MCF 10A (cell line): ENCODE measurements around the gene LYSMD4. TPM values are rescaled to one million over a fixed set of nuclear protein-coding genes. Genes with fewer than 3 reads are reported as not detected.
"Not testable (repeated sequence)": the region's sequence is repeated elsewhere in the genome, so short reads cannot be mapped to it uniquely, and the experiment has no call there.

Source experiments
- BruUV-seq: library from RNA; stranded (reverse); fragments of 400-500 nt; replicated peaks from 2 replicates; lab custom pipeline; 2021; lab: Mats Ljungman, UMichigan
- CTCF ChIA-PET: fragments of 300-600 bp; sonication (Branson Sonifier 250); formaldehyde crosslinking; extraction: SDS; loops from one replicate; lab custom pipeline; 2021; ENCODE audit warnings: antibody characterized with exemption, inconsistent platforms; lab: Yijun Ruan, JAX
- POLR2A ChIA-PET: fragments of 300-600, 350-650 bp; sonication (Branson Sonifier 250); formaldehyde crosslinking; extraction: SDS; loops from one replicate; lab custom pipeline; 2020; ENCODE audit warnings: antibody characterized with exemption, inconsistent platforms; lab: Yijun Ruan, JAX
- DNase-seq: peaks from one replicate; pipeline ENCODE4 v3.0.0-alpha.2; 2018; ENCODE audit not compliant: unreplicated experiment
- H3K27ac Mint-ChIP-seq: one replicate; pipeline ENCODE4 v1.8.0; 2022; ENCODE audit warnings: mild to moderate bottlenecking, low read depth, mixed read lengths; ENCODE audit not compliant: unreplicated experiment
- H3K27me3 Mint-ChIP-seq: one replicate; pipeline ENCODE4 v1.8.0; 2022; ENCODE audit warnings: mixed read lengths; ENCODE audit not compliant: insufficient read depth, unreplicated experiment
- H3K36me3 Mint-ChIP-seq: one replicate; pipeline ENCODE4 v1.8.0; 2022; ENCODE audit warnings: mild to moderate bottlenecking, moderate library complexity, mixed read lengths; ENCODE audit not compliant: insufficient read depth, unreplicated experiment
- H3K4me1 Mint-ChIP-seq: one replicate; pipeline ENCODE4 v1.8.0; 2022; ENCODE audit warnings: mixed read lengths; ENCODE audit not compliant: insufficient read depth, unreplicated experiment
- H3K4me3 Mint-ChIP-seq: one replicate; pipeline ENCODE4 v1.8.0; 2022; ENCODE audit warnings: mild to moderate bottlenecking, moderate library complexity, mixed read lengths; ENCODE audit not compliant: unreplicated experiment
- H3K9me3 Mint-ChIP-seq: one replicate; pipeline ENCODE4 v1.8.0; 2022; ENCODE audit warnings: mixed read lengths; ENCODE audit not compliant: unreplicated experiment
- intact Hi-C: fragments of 100-400 bp; cut with micrococcal nuclease; formaldehyde crosslinking; loops from 2 replicates; pipeline ENCODE4 v1.14.1; 2022
- total RNA-seq: library from RNA; stranded (reverse); gene quantifications from 2 replicates; pipeline ENCODE4 v1.2.3, GENCODE V29; 2022
- TF ChIP-seq, protein P1 (sequence below): fragments of 200-600 bp; IDR thresholded peaks from one replicate; pipeline ENCODE4 v1.8.0; 2022; ENCODE audit warnings: antibody characterized with exemption, mild to moderate bottlenecking; ENCODE audit not compliant: unreplicated experiment

The LYSMD4 gene
- total RNA-seq, 1 experiment from 2014 or later = 9.0 TPM

GRCh38 chr15:99752556-99752955, 19.3 kb upstream of the LYSMD4 start:
- no peaks in the 10 kb centered on the region for H3K27me3 Mint-ChIP-seq
- H3K9me3 Mint-ChIP-seq = no peaks in the 10 kb centered on the region
- ChIA-PET CTCF (interaction anchor here (0.6 kb wide), 1 partner anchor 185 kb away, joined by 3 read pairs; no protein-coding TSS in a partner anchor), POLR2A (interaction anchor here (1.8 kb wide), 1 partner anchor 503 kb away, joined by 5 read pairs; the partner anchor contains the start of gene TTC23)
- TF ChIP-seq, protein P1, sequence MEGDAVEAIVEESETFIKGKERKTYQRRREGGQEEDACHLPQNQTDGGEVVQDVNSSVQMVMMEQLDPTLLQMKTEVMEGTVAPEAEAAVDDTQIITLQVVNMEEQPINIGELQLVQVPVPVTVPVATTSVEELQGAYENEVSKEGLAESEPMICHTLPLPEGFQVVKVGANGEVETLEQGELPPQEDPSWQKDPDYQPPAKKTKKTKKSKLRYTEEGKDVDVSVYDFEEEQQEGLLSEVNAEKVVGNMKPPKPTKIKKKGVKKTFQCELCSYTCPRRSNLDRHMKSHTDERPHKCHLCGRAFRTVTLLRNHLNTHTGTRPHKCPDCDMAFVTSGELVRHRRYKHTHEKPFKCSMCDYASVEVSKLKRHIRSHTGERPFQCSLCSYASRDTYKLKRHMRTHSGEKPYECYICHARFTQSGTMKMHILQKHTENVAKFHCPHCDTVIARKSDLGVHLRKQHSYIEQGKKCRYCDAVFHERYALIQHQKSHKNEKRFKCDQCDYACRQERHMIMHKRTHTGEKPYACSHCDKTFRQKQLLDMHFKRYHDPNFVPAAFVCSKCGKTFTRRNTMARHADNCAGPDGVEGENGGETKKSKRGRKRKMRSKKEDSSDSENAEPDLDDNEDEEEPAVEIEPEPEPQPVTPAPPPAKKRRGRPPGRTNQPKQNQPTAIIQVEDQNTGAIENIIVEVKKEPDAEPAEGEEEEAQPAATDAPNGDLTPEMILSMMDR = no peak
- peaks cover 6% of the 10 kb centered on the region for H3K36me3 Mint-ChIP-seq
- DNase-seq = no peak
- no TSS peak for BruUV-seq
- H3K4me3 Mint-ChIP-seq = no peak overlapping the region
- intact Hi-C loops = no loop called here
- no peak overlapping the region for H3K27ac Mint-ChIP-seq
- H3K4me1 Mint-ChIP-seq = peaks cover 5% of the 10 kb centered on the region

GRCh38 chr15:99750326-99750725, 17.1 kb upstream of the LYSMD4 start:
- H3K27me3 Mint-ChIP-seq, BruUV-seq, H3K4me1 Mint-ChIP-seq, DNase-seq, POLR2A ChIA-PET, H3K9me3 Mint-ChIP-seq, H3K27ac Mint-ChIP-seq, CTCF ChIA-PET, H3K4me3 Mint-ChIP-seq, intact Hi-C loops, H3K36me3 Mint-ChIP-seq: not testable (repeated sequence)

DNA sequence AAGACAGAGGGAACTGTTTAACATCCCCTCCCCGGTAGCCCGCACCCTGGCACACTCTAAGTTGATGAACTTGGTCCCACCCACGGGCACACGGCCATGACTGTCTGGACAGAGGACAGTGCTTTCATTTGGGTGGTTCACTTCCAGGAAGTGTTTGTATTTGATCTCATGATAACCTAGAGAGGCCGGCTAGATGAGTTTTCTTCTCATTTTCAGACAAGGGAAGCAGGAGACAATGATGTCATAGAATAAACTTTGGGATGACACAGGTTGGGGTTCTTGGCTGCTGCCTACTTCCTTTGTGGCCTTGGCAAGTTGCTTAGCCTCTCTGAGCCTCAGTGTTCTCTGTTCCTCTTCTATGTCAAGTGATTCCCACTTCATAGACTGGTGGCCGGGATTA, 16.1 kb upstream of the LYSMD4 start:
- intact Hi-C loops = no loop called here
- Mint-ChIP-seq H3K4me1 (peaks cover 5% of the 10 kb centered on the region), H3K36me3 (peaks cover 6% of the 10 kb centered on the region), H3K27ac (no peak overlapping the region), H3K4me3 (no peak overlapping the region), H3K27me3 (no peaks in the 10 kb centered on the region), H3K9me3 (no peaks in the 10 kb centered on the region)
- DNase-seq = no peak
- CTCF ChIA-PET = no interaction called here
- POLR2A ChIA-PET = no interaction called here
- no TSS peak for BruUV-seq
- TF ChIP-seq, protein P1 = no peak

GRCh38 chr15:99745370-99746086, 12.3 kb upstream of the LYSMD4 start:
- intact Hi-C loops = no loop called here
- ChIA-PET POLR2A (interaction anchor here (0.8 kb wide), 1 partner anchor 14 kb away, joined by 4 read pairs; no protein-coding TSS in a partner anchor), CTCF (no interaction called here)
- Mint-ChIP-seq H3K4me3 (no peak overlapping the region), H3K27ac (no peak overlapping the region), H3K9me3 (no peaks in the 10 kb centered on the region), H3K4me1 (no peaks in the 10 kb centered on the region), H3K36me3 (no peaks in the 10 kb centered on the region), H3K27me3 (no peaks in the 10 kb centered on the region)
- BruUV-seq = no TSS peak
- DNase-seq = no peak
- TF ChIP-seq, protein P1 = no peak
